Limb (tissue), 2 donors: ENCODE results near the gene C14orf93.
"Not testable (repeated sequence)": the region's sequence is repeated elsewhere in the genome, so short reads cannot be mapped to it uniquely, and the experiment has no call there.

Experiments used
- DNase-seq, 2 donors: peaks; one replicate each; pipeline ENCODE4 v3.0.0-alpha.2; 2016; ENCODE audit errors: extremely low spot score in 2 of 2

The C14orf93 gene

DNA sequence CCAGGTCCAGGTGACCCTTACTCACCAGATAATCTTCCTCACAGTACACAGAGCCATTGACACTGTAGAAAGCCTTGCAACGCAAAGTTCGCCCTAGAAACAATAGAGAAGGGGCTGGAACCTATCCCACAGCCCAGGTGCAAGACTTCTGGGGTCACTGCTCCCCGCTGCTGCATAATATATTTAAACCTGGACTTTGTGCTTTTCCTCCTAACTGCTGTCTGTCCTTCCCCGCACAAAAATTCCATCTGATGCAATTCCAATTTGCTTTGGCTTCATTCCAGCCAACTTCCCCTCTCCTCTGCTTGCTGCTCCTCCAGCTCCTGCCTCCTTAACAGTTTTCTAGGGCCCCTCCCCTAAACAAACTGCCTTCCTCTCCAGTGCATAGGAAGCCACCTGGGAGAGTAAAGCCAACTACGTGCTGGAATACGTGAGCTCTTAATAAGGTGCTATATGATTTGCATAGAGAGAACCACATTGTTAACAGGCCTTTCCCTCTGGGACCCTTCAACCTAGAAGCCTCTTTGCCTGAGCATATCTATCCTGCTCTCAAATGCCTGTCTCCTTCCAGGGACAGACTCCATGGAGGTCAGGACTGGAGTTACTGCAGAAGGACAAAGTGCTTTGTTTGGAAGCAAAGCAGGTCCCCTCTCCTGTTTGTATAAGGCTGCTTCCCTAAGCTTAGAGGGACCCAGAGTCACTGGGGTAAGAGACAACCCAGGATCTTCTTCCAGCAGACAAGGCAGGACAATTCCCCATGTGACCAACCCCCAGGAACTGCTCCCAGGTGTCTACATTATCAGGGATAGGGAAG, 33.1 kb downstream of the C14orf93 start:
- no peak for DNase-seq

DNA sequence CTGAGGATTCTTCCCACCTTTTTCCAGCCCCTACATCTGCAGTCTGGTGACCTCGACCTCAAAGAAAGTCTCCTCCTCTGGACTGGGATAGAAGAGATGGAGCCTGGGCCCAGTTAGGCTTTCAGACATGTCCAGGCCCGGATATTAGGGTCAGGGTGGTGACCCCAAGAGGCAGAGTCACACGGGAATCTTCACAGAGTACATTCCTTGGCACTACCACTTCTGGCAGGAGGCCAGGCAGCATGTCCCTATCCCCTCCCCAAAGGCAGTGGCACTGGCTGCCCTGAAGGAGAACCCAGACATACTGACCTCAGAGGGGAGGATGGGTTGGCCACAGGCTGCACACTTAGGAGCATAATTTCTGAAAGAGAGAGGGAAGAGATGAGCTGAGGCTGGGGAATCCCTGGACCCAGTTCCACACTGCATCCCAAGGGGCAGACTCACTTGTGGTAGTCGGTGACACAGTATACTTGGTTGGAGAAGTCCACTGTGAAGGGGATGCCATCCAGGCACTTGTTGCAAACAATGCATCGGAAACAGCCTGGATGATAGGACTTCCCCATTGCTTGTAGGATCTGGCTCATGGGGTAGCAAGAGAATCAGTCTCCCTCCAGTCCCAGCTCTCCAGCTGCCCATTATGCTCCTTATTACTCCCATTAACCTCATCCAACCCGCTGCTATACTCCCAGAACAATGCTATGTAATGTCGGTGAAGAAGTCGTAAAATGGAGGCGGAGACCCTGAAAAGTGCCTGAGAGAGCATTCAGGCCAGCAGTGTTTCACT, 35.2 kb downstream of the C14orf93 start:
- no peak for DNase-seq

DNA sequence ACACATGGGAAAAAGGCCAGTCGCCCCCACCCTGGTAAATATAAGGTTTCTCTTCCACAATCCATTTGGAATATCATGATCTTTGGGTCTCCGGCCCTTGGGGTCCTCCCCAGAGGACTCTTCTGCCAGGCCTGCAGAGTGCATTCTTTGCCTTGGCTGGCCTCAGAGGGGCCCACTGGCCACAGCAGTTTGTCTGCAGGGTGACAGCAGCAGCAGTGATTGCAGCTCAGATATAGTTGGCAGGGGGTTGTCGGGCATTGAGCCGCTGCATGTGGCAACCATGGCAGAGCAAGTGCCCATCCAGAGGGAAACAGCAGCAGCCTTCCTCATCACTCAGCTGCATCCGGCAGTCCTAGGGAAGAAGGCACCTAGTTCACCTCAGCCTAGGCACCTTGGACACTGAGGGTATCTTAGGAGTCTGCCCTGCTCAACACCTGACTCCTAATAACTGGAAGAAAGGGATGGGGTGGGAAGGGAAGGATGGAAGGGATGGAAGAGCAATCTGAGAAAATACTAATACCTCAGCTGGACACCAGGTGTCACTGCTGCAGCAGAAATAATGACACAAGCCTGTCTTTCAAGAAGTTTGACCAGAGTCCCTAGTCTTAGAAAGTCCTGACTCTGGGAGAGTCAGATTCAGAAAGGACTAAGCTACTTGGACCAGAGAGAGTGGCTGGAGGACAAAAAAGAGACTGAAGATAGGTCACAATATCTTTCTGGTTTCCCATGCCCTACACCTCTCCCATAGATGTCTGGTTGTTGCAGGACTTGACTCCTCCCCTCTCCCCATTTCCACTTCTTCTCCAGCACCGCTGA, 36.5 kb downstream of the C14orf93 start:
- DNase-seq = peak in 1 of 2 donors; percentile 75

DNA sequence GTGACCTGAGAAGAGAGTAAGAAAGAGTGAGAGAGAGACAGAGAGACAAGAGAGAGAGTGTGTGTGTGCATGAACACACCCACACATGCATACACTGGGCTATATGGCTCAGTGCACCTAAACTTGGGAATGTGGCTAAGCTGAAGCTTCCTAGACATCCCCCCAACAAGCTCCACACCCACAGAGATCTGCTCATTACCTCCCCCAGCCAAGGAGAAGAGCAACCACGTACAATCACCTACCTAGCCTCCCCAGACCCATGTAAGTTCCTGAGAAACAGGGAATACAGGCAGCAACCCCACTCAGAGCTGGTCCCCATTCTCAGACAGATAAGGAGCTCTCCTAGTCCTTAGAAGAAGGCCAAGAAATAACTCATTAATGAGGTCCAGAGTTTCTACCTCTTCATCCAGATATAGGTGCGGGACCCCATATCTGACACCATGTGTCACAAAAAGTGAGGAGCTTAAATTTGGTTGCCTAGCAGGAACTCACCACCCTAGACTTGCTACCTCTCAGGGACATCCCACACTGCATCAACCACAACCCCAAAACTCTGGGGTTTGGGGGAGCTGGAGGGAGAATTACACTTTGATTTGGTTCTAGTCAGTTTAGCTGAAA, 37.5 kb downstream of the C14orf93 start:
- DNase-seq = no peak

DNA sequence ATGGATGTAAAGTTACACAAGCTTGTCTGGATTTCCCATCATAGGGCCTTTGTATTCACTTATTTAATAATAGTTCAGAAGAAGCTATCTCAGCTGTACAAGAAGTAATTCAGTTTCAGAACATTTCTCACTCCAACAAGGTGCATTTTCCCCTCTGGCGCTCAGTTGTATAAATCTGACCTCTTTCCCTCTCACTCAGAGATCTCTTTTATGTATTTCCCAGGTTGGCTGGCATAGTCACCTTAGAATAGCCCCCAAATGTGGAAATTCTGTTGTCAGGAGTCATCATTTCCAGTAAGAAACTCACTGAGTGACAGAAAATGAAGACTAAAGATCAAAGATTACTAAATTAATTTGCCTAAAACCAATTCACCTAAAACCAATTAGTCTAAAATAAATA, 38.8 kb downstream of the C14orf93 start:
- DNase-seq = no peak

DNA sequence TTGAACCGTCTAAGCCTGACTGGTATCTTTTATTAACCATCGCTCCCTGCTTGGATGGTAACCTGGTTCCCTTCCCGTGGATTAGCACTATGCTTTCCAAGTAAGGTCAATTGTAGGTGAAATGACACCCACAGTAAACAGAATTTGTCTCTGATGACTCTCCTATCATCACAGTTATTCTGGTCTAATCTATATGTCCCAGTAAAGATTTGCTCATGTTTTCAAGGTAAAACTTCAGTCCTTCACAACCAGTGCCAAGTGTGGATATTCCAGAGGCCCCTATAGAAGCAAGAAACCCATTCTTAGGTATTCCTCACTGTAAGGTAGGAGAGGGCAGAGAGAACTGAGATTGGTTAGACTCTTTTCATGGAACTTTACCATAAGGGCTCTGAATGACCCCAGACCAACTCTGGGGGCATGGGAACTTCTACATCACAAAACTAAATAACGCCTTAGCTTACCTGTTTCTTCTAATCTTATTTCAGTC, 43.1 kb downstream of the C14orf93 start:
- no peak for DNase-seq

DNA sequence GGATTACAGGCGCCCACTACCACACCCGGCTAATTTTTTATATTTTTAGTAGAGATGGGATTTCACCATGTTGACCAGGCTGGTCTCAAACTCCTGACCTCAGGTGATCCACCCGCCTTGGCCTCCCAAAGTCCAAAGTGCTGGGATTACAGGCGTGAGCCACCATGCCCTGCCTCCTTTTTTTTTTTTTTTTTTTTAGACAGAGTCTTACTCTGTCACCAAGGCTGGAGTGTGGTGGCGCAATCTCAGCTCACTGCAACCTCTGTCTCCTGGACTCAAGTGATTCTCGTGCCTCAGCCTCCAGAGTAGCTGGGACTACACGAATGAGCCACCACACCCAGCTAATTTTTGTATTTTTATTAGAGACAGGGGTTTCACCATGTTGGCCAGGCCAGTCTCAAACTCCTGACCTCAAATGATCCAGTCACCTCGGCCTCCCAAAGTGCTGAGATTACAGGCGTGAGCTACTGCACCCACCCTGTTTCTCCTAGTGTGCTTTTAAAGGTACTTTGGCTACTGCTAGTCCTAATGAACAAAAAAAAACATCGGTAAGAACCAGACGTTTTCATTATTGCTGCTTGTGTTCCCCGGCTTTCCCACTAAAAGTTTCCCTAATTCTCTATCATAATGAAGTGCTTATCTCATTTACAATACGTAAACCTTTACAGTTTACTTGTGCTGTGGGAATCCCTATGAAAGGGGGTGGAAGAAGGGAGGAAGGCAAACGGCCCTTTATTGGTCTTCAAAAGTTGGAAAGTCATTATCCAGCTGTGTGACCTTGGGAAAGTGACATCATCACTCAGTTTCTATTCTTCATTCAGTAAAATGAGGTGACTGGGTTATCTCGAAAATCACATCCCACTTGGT, 43.8 kb downstream of the C14orf93 start:
- DNase-seq = not testable (repeated sequence)

DNA sequence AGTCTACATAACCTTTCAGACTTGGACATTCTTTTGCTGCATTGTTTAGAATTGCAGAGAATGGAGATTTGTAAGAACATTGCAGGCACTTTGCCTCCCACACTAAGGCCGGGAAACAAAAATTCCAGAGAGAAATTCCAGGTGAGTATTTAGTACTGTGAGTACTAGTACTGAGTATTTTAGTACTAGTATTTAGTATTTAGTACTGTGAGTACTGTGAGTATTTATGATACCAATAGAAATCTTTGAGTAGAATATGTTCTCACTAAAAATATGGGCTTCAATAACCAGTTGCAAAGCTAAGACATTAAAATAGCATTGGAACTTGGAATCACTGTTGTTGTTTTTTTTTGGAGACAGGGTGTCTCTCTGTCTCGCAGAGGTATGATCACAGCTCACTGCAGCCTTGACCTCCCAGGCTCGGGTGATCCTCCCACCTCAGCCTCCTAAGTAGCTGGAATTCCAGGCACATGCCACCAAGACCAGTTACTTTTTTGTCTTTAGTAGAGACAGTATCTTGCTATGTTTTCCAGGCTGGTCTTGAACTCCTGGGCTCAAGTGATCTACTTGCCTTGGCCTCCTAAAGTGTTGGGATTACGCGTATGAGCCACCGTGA, 47.8 kb downstream of the C14orf93 start:
- no peak for DNase-seq

DNA sequence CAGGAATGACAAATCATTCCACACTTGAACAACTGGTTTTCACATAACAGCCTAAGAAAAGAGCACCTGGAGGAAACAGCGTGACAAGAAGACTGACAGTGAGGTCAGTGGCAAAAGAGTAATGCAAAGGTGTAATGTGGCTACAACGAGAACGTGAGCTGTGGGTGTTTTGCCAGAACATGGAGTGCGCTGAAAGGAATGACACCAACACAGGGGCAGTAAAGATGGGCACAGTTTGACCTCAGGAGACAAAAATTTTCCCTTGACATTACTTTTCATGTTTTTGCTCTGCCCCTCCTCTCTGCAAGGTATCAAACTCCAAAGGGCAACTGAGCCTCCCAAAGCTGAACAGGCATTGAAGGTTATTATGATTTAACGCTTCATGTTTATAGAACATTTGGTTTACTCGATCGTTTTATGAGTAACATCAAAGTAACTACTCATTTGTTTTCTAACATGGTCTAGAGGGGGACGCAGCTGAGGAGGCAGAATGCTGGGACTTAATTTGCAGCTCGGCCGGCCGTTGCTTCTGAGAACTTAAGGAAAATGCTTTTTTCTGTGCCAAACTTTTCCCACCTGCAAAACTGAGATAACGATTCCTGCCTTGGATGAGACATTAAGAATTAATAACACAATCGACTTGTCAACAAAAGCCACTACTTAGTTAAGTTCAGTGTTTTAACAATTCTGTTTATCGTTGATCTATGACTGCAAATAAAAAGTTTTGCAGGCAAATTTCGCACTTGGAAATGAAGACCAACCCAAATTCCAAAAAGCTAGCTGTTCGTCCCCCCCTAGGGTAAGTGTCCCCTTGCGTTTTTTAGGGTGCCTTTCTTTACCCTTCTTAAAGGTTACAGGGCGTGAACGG, 54.0 kb downstream of the C14orf93 start:
- no peak for DNase-seq

DNA sequence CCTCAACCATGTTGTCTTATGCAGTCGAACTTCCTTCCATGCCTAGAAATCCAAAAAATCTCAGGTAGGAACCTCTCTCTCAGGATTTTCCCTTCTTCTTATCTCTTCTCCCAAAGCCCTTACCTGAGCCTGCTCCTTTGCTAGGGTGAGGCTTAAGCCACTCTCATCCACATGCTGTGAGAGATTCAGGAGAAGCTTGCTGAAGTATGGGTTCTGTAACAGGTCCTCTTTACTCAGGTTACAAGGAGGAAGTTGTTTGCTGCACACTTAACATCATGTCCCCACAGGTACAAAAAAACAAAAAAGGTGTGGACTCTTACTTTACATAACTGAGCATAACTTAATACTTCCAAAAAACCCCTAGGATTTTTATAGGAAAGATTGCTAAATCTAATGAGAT, 57.5 kb downstream of the C14orf93 start:
- DNase-seq = no peak

DNA sequence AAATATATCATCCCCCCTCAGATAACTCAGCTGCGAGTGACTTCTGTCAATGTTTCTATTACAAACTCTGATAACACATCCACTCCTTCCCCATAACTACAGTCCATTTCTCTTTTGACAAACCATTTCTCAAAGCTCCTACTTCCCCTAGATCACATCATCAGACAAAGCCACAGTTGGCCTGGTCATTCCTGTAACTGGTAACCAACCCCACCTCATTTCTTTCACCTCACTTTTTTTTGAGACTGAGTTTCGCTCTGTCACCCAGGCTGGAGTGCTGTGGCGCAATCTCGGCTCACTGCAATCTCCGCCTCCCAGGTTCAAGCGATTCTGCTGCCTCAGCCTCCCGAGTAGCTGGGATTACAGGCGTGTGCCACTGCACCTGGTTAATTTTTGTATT, 58.1 kb downstream of the C14orf93 start:
- not testable (repeated sequence) for DNase-seq

DNA sequence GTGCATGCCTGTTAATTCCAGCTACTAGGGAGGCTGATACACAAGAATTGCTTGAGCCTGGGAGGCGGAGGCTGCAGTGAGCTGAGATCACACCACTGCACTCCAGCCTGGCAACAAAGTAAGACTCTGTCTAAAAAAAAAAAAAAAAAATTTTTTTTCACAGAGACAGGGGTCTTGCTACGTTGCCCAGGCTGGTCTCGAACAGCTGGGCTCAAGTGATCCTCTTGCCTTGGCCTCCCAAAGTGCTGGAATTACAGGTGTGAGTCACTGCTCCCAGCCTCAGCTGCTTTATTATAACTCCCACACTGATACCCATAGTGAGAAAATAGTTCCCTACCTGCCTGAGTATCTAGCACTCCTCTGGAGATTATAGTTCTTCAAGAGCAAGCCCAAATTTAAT, 64.3 kb downstream of the C14orf93 start:
- no peak for DNase-seq

DNA sequence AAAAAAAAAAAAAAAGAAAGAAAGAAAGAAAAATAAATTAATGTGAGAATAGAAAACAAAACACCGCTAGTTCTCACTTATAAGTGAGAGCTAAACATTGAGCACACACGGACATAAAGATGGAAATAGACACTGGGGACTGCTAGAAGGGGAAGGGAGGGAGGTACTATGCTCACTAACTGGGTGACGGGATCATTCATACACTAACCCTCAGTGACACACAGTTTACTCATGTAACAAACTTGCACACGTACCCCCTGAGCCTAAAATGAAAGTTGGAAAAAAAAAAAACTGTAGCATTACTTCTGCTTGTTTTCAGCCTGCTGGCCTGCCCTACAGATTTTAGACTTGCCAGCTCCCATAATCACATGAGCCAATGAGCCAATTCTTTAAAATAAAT, 70.3 kb downstream of the C14orf93 start:
- no peak for DNase-seq
